ENCODE measurements around the gene PRKD1.

DNA sequence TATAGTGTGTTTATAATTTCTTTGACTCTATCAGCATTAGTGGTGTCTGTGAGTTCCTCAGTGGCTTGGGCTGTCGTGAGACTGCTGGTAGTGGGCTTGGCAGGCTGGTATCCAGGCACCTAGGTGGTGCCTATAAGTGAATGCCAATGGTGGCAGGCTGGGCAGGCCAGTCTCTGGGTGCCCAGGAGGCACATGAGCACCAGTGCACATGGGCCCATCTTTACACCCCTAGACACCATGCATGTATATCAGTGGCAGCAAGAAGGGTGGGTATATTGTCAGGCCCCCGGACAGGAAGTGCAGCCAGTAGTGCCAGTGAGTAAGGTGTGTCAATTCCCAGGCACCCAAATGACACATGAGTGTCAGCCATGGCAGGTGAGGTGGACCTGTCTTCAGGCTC lies 138.2 kb downstream of the PRKD1 start:
- TF ChIP-seq, protein P1, sequence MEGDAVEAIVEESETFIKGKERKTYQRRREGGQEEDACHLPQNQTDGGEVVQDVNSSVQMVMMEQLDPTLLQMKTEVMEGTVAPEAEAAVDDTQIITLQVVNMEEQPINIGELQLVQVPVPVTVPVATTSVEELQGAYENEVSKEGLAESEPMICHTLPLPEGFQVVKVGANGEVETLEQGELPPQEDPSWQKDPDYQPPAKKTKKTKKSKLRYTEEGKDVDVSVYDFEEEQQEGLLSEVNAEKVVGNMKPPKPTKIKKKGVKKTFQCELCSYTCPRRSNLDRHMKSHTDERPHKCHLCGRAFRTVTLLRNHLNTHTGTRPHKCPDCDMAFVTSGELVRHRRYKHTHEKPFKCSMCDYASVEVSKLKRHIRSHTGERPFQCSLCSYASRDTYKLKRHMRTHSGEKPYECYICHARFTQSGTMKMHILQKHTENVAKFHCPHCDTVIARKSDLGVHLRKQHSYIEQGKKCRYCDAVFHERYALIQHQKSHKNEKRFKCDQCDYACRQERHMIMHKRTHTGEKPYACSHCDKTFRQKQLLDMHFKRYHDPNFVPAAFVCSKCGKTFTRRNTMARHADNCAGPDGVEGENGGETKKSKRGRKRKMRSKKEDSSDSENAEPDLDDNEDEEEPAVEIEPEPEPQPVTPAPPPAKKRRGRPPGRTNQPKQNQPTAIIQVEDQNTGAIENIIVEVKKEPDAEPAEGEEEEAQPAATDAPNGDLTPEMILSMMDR (IDR thresholded peaks at IDR 0.05), result no peak
- no peak for TF ChIP-seq EZH2 (IDR thresholded peaks at IDR 0.05; ENCODE audit: borderline replicate concordance, insufficient read depth, low read depth, low read length, poor library complexity, severe bottlenecking)
